Measurements from ENCODE around the gene BANK1.

DNA sequence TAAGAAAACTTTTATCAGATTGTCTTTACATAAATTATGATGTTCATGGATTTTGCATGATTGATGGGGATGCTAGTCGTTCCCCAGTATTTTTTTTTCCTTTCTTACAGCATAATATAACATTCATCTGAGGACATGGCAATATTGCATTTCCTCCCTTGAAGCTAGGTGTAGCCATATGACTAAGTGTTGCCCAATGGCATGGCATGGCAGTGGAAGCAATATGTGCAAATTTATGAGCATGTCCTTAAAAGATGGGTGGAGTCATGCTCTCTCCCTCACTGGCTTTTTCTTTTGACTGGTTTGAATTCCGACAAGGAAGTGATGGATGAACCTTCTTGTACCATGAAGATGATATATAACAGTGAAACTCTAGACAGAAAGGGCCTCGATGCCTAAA lies 96.3 kb downstream of the BANK1 start:
- no peak for TF ChIP-seq POLR2A (IDR thresholded peaks at IDR 0.05)
- no peak for TF ChIP-seq CTCF (IDR thresholded peaks at IDR 0.05)
- TF ChIP-seq POLR2AphosphoS5 (IDR thresholded peaks at IDR 0.05; ENCODE audit: insufficient read depth in 1 of 2, low read depth in 1 of 2): no peak

Data from vagina (tissue), 2 donors.